Measurements from ENCODE around the gene MAGED4B. TPM values are rescaled to one million over a fixed set of nuclear protein-coding genes. Genes with fewer than 3 reads are reported as not detected.

MAGED4B gene
- total RNA-seq, 4 donors from 2014 or later, result 0.13 to 6.0 (median 2.2) TPM

- intact Hi-C loops (cut with DNase I), result no loop called here
- DNase-seq, result no peak
- Histone ChIP-seq H3K36me3 (no peaks in the 10 kb centered on the region), H3K9me3 (no peaks in the 10 kb centered on the region), H3K27ac (no peak overlapping the region), H3K4me1 (no peaks in the 10 kb centered on the region), H3K4me3 (no peak overlapping the region), H3K27me3 (no peaks in the 10 kb centered on the region)
- WGBS, 2 donors, result 35% methylated on average over 2 of the region's 2 CpGs; no CpG with 5 or more reads in 1 of the 2 donors
- no peak for TF ChIP-seq CTCF (IDR thresholded peaks at IDR 0.05)
- TF ChIP-seq POLR2A (IDR thresholded peaks at IDR 0.05), result no peak
Observed at GRCh38 chrX:52031371-52031770, 37.6 kb downstream of the MAGED4B start.

- WGBS, 2 donors, result 19% methylated on average over 3 of the region's 3 CpGs
- no peaks in the 10 kb centered on the region for H3K27me3 ChIP-seq
- intact Hi-C loops (cut with DNase I), result no loop called here
- no peaks in the 10 kb centered on the region for H3K36me3 ChIP-seq
- no peak overlapping the region for H3K27ac ChIP-seq
- H3K4me1 ChIP-seq, result no peaks in the 10 kb centered on the region
- no peak for DNase-seq
- H3K9me3 ChIP-seq, result no peaks in the 10 kb centered on the region
- no peak overlapping the region for H3K4me3 ChIP-seq
- TF ChIP-seq POLR2A (IDR thresholded peaks at IDR 0.05) (no peak), CTCF (IDR thresholded peaks at IDR 0.05) (no peak)
Observed at GRCh38 chrX:52015794-52016193, 53.2 kb downstream of the MAGED4B start.

Small RNAs within 50 kb of the gene (small RNA-seq; reads per million reads assigned to genes)
- gene SNORA11E, result 0 reads per million in 4 donors

Other genes with a start within 250 kb of the MAGED4B start
- gene MAGED1, start 175.6 kb downstream of the MAGED4B start, total RNA-seq, result 10 to 100 TPM; 18.5 to 48.7 (median 29.3) TPM
- gene MAGED4, start 115.7 kb upstream of the MAGED4B start, total RNA-seq, result 1 to 10 TPM in 1 of 4 donors, under 1 TPM in 3; 0.23 to 1.1 (median 0.74) TPM

Data from esophagus squamous epithelium (tissue), 5 donors.